Natural killer cell (primary cell): ENCODE results near the gene BICD1. TPM values are rescaled to one million over a fixed set of nuclear protein-coding genes. Genes with fewer than 3 reads are reported as not detected.

Experiments
- ATAC-seq, 3 donors: fragments of 150-1000 bp in 2 of 3; fragments of 200-7000 bp in 1 of 3; cut with Tn5 transposase; 1 replicate in 1 of 3; 2 replicates in 2 of 3; pipeline ENCODE4 v1.10.0; 2021; ENCODE audit warnings: mild to moderate bottlenecking in 2 of 3, moderate library complexity in 2 of 3
- DNase-seq, 2 donors: peaks; one replicate each; pipeline versions ENCODE4 v3.0.0 to v3.0.0-alpha.2; 2013 to 2021; ENCODE audit warnings: mixed read lengths in 1 of 2
- H3K27ac ChIP-seq: one replicate; pipeline ENCODE4 v1.5.1; 2013; ENCODE audit warnings: mild to moderate bottlenecking, low read length
- H3K27me3 ChIP-seq: one replicate; pipeline ENCODE4 v1.6.1; 2013; ENCODE audit warnings: low read length; ENCODE audit not compliant: control insufficient read depth, insufficient read depth
- H3K36me3 ChIP-seq: one replicate; pipeline ENCODE4 v1.6.1; 2013; ENCODE audit warnings: low read length; ENCODE audit not compliant: control insufficient read depth, insufficient read depth
- H3K4me1 ChIP-seq: one replicate; pipeline ENCODE4 v1.6.1; 2013; ENCODE audit warnings: low read length; ENCODE audit not compliant: control insufficient read depth, insufficient read depth
- H3K4me3 ChIP-seq: one replicate; pipeline ENCODE4 v1.5.1; 2013; ENCODE audit warnings: low read length
- H3K9me3 ChIP-seq: one replicate; pipeline ENCODE4 v1.6.1; 2013; ENCODE audit warnings: low read length; ENCODE audit not compliant: control insufficient read depth, insufficient read depth
- H3K27ac Mint-ChIP-seq, 2 donors: one replicate each; pipeline ENCODE4 v1.8.0; 2022; ENCODE audit warnings: mild to moderate bottlenecking in 2 of 2, mixed read lengths in 2 of 2, moderate library complexity in 1 of 2
- H3K27me3 Mint-ChIP-seq, 2 donors: one replicate each; pipeline ENCODE4 v1.8.0; 2022; ENCODE audit warnings: low read depth in 2 of 2, mixed read lengths in 2 of 2
- H3K36me3 Mint-ChIP-seq: one replicate; pipeline ENCODE4 v1.8.0; 2022; ENCODE audit warnings: mixed read lengths
- H3K4me1 Mint-ChIP-seq, 2 donors: one replicate each; pipeline ENCODE4 v1.8.0; 2022; ENCODE audit warnings: mixed read lengths in 2 of 2
- H3K4me3 Mint-ChIP-seq: one replicate; pipeline ENCODE4 v1.8.0; 2022; ENCODE audit warnings: mild to moderate bottlenecking, moderate library complexity, mixed read lengths
- H3K9me3 Mint-ChIP-seq, 2 donors: one replicate each; pipeline ENCODE4 v1.8.0; 2022; ENCODE audit warnings: mixed read lengths in 2 of 2
- CTCF ChIP-seq: fragments of 200-600 bp; IDR thresholded peaks from one replicate; pipeline ENCODE4 v1.8.0; 2022; ENCODE audit warnings: antibody characterized with exemption
- WGBS: methylation state at CpG from one replicate; pipeline ENCODE4 v1.1.7; 2013; ENCODE audit warnings: missing lambda C conversion rate; ENCODE audit not compliant: insufficient coverage; 5-methylcytosine and 5-hydroxymethylcytosine counted together
- intact Hi-C: fragments of 100-400 bp; cut with micrococcal nuclease; formaldehyde crosslinking; loops from one replicate; pipeline ENCODE4 v1.14.2; 2022
- total RNA-seq, 4 donors: library from RNA; stranded (reverse); fragments of 120-200 nt in 1 of 4; gene quantifications; one replicate each; pipeline versions ENCODE4 v1.2.3 to v1.2.4, GENCODE V29; 2013 to 2022

The BICD1 gene
- total RNA-seq, 3 donors from 2014 or later (not counting 1 experiment from before 2014, with no cell fraction given), result 10.0 to 16.0 (median 15.5) TPM

- Histone ChIP-seq H3K9me3 (no peaks in the 10 kb centered on the region), H3K4me1 (peaks cover 10% of the 10 kb centered on the region), H3K36me3 (no peaks in the 10 kb centered on the region), H3K27ac (no peak overlapping the region), H3K4me3 (no peak overlapping the region), H3K27me3 (no peaks in the 10 kb centered on the region)
- Mint-ChIP-seq H3K36me3 (no peaks in the 10 kb centered on the region), H3K27me3 (no peaks in the 10 kb centered on the region), H3K27ac (peak overlapping the region in 1 of 2 donors; percentile 2), H3K4me1 (peaks cover 16% of the 10 kb centered on the region in 2 donors), H3K4me3 (no peak overlapping the region), H3K9me3 (no peaks in the 10 kb centered on the region)
- DNase-seq (no peak), ATAC-seq (no peak)
- intact Hi-C loops, result no loop called here
- TF ChIP-seq CTCF, result no peak
- 86% methylated on average over 10 of the region's 10 CpGs for WGBS
Observed at GRCh38 chr12:32270818-32271710, 164.4 kb downstream of the BICD1 start.

GRCh38 chr12:32272465-32272864 is 165.8 kb downstream of the BICD1 start:
- Mint-ChIP-seq H3K9me3 (no peaks in the 10 kb centered on the region), H3K27me3 (no peaks in the 10 kb centered on the region), H3K4me3 (peak overlapping the region; percentile 13), H3K27ac (peak overlapping the region; percentile 82 to 93), H3K4me1 (peaks cover 16% of the 10 kb centered on the region in 2 donors), H3K36me3 (no peaks in the 10 kb centered on the region)
- Histone ChIP-seq H3K27me3 (no peaks in the 10 kb centered on the region), H3K4me1 (peaks cover 10% of the 10 kb centered on the region), H3K27ac (peak overlapping the region; percentile 65), H3K9me3 (no peaks in the 10 kb centered on the region), H3K4me3 (no peak overlapping the region), H3K36me3 (no peaks in the 10 kb centered on the region)
- ATAC-seq (no peak), DNase-seq (no peak)
- intact Hi-C loops, result no loop called here
- 79% methylated on average over 2 of the region's 2 CpGs for WGBS
- TF ChIP-seq CTCF, result no peak

- intact Hi-C loops, result no loop called here
Observed at GRCh38 chr12:32273063-32273522, 166.4 kb downstream of the BICD1 start.

More at GRCh38 chr12:32273063-32273522, 166.4 kb downstream of the BICD1 start:
- H3K27ac Mint-ChIP-seq, result peak overlapping the region; percentile 82 to 93
- no peak overlapping the region for H3K4me3 ChIP-seq
- no peak for TF ChIP-seq CTCF
- peak overlapping the region; percentile 13 for H3K4me3 Mint-ChIP-seq
- peaks cover 16% of the 10 kb centered on the region in 2 donors for H3K4me1 Mint-ChIP-seq
- peak overlapping the region; percentile 65 for H3K27ac ChIP-seq
- H3K4me1 ChIP-seq, result peaks cover 10% of the 10 kb centered on the region
- H3K36me3 ChIP-seq, result no peaks in the 10 kb centered on the region
- peak in 1 of 2 donors; percentile 42 for DNase-seq
- H3K27me3 ChIP-seq, result no peaks in the 10 kb centered on the region
- H3K27me3 Mint-ChIP-seq, result no peaks in the 10 kb centered on the region
- ATAC-seq, result peak; percentile 27 to 41 (median 37)
- no peaks in the 10 kb centered on the region for H3K9me3 Mint-ChIP-seq
- no peaks in the 10 kb centered on the region for H3K9me3 ChIP-seq
- no peaks in the 10 kb centered on the region for H3K36me3 Mint-ChIP-seq
- WGBS, result 79% methylated on average over 4 of the region's 4 CpGs
